GM03348 (cell line): Measurements from ENCODE around the gene MAML1.

Source experiments
- DNase-seq: peaks from one replicate; pipeline ENCODE4 v3.0.0; 2012; ENCODE audit warnings: low spot score

MAML1 gene

GRCh38 chr5:179806250-179807048 is 73.8 kb downstream of the MAML1 start, which contains the start of gene MGAT4B:
Gene MGAT4B (minus strand): TSS chr5:179806866. CDS start chr5:179806583, 283 bp downstream.
- DNase-seq = peak; percentile 95

- DNase-seq = no peak
These were observed 79.7 kb downstream of the MAML1 start for GRCh38 chr5:179812135-179812825.

- no peak for DNase-seq
These were observed 80.5 kb downstream of the MAML1 start for GRCh38 chr5:179812997-179813607.

GRCh38 chr5:179814090-179814489 is 81.5 kb downstream of the MAML1 start:
- DNase-seq = no peak

GRCh38 chr5:179815491-179816249 is 83.0 kb downstream of the MAML1 start:
- DNase-seq = no peak

GRCh38 chr5:179816401-179816795 is 83.8 kb downstream of the MAML1 start:
- no peak for DNase-seq

- DNase-seq = peak; percentile 60
These were observed 84.3 kb downstream of the MAML1 start for GRCh38 chr5:179816796-179817469.

GRCh38 chr5:179817470-179817840 is 84.8 kb downstream of the MAML1 start:
- no peak for DNase-seq

GRCh38 chr5:179817890-179818745 is 85.5 kb downstream of the MAML1 start:
- DNase-seq = no peak

GRCh38 chr5:179818746-179819295 is 86.2 kb downstream of the MAML1 start:
- peak; percentile 96 for DNase-seq

- DNase-seq = peak; percentile 74
These were observed 86.9 kb downstream of the MAML1 start for GRCh38 chr5:179819296-179820126.

- no peak for DNase-seq
These were observed 87.5 kb downstream of the MAML1 start for GRCh38 chr5:179820127-179820482.

GRCh38 chr5:179820483-179821297 is 88.1 kb downstream of the MAML1 start, which contains the start of gene SQSTM1:
Gene SQSTM1 (plus strand): TSS chr5:179820905. CDS start chr5:179820937, 32 bp downstream.
- peak; percentile 95 for DNase-seq

GRCh38 chr5:179821298-179822058 is 88.9 kb downstream of the MAML1 start:
- peak; percentile 97 for DNase-seq

- no peak for DNase-seq
These were observed 89.4 kb downstream of the MAML1 start for GRCh38 chr5:179822059-179822432.

GRCh38 chr5:179822444-179822990 is 89.9 kb downstream of the MAML1 start:
- no peak for DNase-seq

- DNase-seq = no peak
These were observed 91.5 kb downstream of the MAML1 start for GRCh38 chr5:179823937-179824744.
